ENCODE data around the gene TAAR9. TPM values are rescaled to one million over a fixed set of nuclear protein-coding genes. Genes with fewer than 3 reads are reported as not detected.

The TAAR9 gene
- total and polyA plus RNA-seq, 2 experiments from 2014 or later: not detected

- Histone ChIP-seq H3K4me1 (ENCODE audit: insufficient read depth) (peaks cover 31% of the 10 kb centered on the region), H3K27me3 (ENCODE audit: insufficient read depth) (no peaks in the 10 kb centered on the region), H3K9me2 (ENCODE audit: insufficient read depth) (no peaks in the 10 kb centered on the region), H3K79me2 (replicated peaks; ENCODE audit: insufficient read depth) (no peaks in the 10 kb centered on the region), H3K27ac (ENCODE audit: low read depth) (no peak within 1 kb of the TSS), H3K36me3 (ENCODE audit: insufficient read depth) (no peaks in the 10 kb centered on the region), H4K20me1 (replicated peaks; ENCODE audit: insufficient read depth) (no peaks in the 10 kb centered on the region), H2AFZ (peak within 1 kb of the TSS; percentile 23; the same call in 1 of the 2 replicates), H3K4me2 (peak within 1 kb of the TSS; percentile 29; the same call in 1 of the 2 replicates), H3F3A (replicated peaks; ENCODE audit: low read depth) (no peaks in the 10 kb centered on the region), H3K4me3 (no peak within 1 kb of the TSS)
- Mint-ChIP-seq H3K27ac (peak within 1 kb of the TSS; percentile 77), H3K27me3 (ENCODE audit: insufficient read depth, low read depth, poor library complexity) (peaks cover 3% of the 10 kb centered on the region), H3K9me3 (no peaks in the 10 kb centered on the region), H3K4me1 (peaks cover 37% of the 10 kb centered on the region), H3K4me3 (no peak within 1 kb of the TSS), H3K36me3 (ENCODE audit: low read depth) (no peaks in the 10 kb centered on the region)
- peak; percentile 4 for DNase-seq (ENCODE audit: low spot score)
- TF ChIP-seq, protein P1, sequence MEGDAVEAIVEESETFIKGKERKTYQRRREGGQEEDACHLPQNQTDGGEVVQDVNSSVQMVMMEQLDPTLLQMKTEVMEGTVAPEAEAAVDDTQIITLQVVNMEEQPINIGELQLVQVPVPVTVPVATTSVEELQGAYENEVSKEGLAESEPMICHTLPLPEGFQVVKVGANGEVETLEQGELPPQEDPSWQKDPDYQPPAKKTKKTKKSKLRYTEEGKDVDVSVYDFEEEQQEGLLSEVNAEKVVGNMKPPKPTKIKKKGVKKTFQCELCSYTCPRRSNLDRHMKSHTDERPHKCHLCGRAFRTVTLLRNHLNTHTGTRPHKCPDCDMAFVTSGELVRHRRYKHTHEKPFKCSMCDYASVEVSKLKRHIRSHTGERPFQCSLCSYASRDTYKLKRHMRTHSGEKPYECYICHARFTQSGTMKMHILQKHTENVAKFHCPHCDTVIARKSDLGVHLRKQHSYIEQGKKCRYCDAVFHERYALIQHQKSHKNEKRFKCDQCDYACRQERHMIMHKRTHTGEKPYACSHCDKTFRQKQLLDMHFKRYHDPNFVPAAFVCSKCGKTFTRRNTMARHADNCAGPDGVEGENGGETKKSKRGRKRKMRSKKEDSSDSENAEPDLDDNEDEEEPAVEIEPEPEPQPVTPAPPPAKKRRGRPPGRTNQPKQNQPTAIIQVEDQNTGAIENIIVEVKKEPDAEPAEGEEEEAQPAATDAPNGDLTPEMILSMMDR (conservative IDR thresholded peaks at IDR 0.05; ENCODE audit: low read depth in 2 of 2): no peak
- no peak for TF ChIP-seq POLR2AphosphoS5 (IDR thresholded peaks at IDR 0.05; ENCODE audit: low read depth)
- peak; percentile 50 for ATAC-seq
These were observed 32.2 kb downstream of the TAAR9 start, which contains the start of gene TAAR6 for GRCh38 chr6:132570221-132570777. TSS of gene TAAR6 (plus strand) at chr6:132570322. CDS start at chr6:132570322, 0 bp downstream.

DNA sequence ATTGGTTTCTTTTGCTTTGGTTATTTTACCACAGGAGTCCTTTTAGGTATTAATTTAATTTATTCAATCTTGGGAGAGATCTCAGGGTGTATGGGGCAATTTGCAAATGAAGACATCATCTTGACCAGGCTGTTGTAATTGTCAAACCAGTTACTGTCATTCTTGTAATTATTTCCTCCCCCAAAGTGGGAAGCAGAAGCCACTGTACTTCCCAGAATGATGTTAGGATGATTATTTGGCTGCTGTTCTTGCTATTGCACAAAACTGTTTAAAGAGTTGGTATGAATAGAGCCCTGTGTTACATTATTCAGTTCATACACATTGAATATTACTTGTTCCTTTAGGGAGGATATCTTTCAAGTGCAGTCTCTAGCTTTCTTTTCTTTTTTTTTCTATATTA, 33.7 kb downstream of the TAAR9 start:
- peaks cover 3% of the 10 kb centered on the region for H3K27me3 Mint-ChIP-seq (ENCODE audit: insufficient read depth, low read depth, poor library complexity)
- no peaks in the 10 kb centered on the region for H4K20me1 ChIP-seq (replicated peaks; ENCODE audit: insufficient read depth)
- H3K4me1 Mint-ChIP-seq: peaks cover 37% of the 10 kb centered on the region
- H3K27ac ChIP-seq (ENCODE audit: low read depth): no peak overlapping the region
- no peak overlapping the region for H3K4me3 ChIP-seq
- peak overlapping the region; percentile 82; the same call in 1 of the 2 replicates for H3K27ac Mint-ChIP-seq
- no peak overlapping the region for H2AFZ ChIP-seq
- no peaks in the 10 kb centered on the region for H3K79me2 ChIP-seq (replicated peaks; ENCODE audit: insufficient read depth)
- no peaks in the 10 kb centered on the region for H3K9me3 Mint-ChIP-seq
- H3K4me2 ChIP-seq: 0 out of 2 replicates have a peak overlapping the region, but pooled peaks have one; percentile 29
- no peaks in the 10 kb centered on the region for H3K9me2 ChIP-seq (ENCODE audit: insufficient read depth)
- no peak overlapping the region for H3K4me3 Mint-ChIP-seq
- no peaks in the 10 kb centered on the region for H3K36me3 Mint-ChIP-seq (ENCODE audit: low read depth)
- peaks cover 31% of the 10 kb centered on the region for H3K4me1 ChIP-seq (ENCODE audit: insufficient read depth)
- no peaks in the 10 kb centered on the region for H3K36me3 ChIP-seq (ENCODE audit: insufficient read depth)
- H3F3A ChIP-seq (replicated peaks; ENCODE audit: low read depth): no peaks in the 10 kb centered on the region
- ATAC-seq (no peak), DNase-seq (ENCODE audit: low spot score) (no peak)
- no peaks in the 10 kb centered on the region for H3K27me3 ChIP-seq (ENCODE audit: insufficient read depth)
- TF ChIP-seq EZH2 (IDR thresholded peaks at IDR 0.05; ENCODE audit: low read depth, unreplicated experiment) (no peak), JUNB (IDR thresholded peaks at IDR 0.05; ENCODE audit: unreplicated experiment) (no peak), STAT1 (IDR thresholded peaks at IDR 0.05; ENCODE audit: unreplicated experiment) (no peak), EZH2phosphoT487 (IDR thresholded peaks at IDR 0.05; ENCODE audit: unreplicated experiment) (no peak), CREB1 (CRISPR knock-in tag; IDR thresholded peaks at IDR 0.05; ENCODE audit: low read depth) (no peak), REST (IDR thresholded peaks at IDR 0.05; ENCODE audit: unreplicated experiment) (no peak), NANOG (IDR thresholded peaks at IDR 0.05; ENCODE audit: borderline replicate concordance) (no peak), POLR2AphosphoS5 (IDR thresholded peaks at IDR 0.05; ENCODE audit: low read depth) (no peak)
- TF ChIP-seq, protein P1 (conservative IDR thresholded peaks at IDR 0.05; ENCODE audit: low read depth in 2 of 2): no peak

Measured in GM23338 (cell line).